Activated CD4-positive, alpha-beta T cell treated with anti-CD3 and anti-CD28 coated beads, Interleukin-2, amount 10 ng/mL, durations not matched to agents 24 days and 14 days (primary cell): ENCODE results near the gene LCOR. TPM values are rescaled to one million over a fixed set of nuclear protein-coding genes. Genes with fewer than 3 reads are reported as not detected.
A peak's percentile ranks its signal among the peaks of the same experiment; 100 is the strongest.

Source experiments
- DNase-seq: peaks from one replicate; pipeline ENCODE4 v3.0.0; 2022
- H3K27ac Mint-ChIP-seq: one replicate; pipeline ENCODE4 v1.8.0; 2022; ENCODE audit warnings: mild to moderate bottlenecking, mixed read lengths
- H3K27me3 Mint-ChIP-seq: one replicate; pipeline ENCODE4 v1.8.0; 2022; ENCODE audit warnings: mixed read lengths
- H3K36me3 Mint-ChIP-seq: one replicate; pipeline ENCODE4 v1.8.0; 2022; ENCODE audit warnings: low read depth, mild to moderate bottlenecking, mixed read lengths
- H3K4me1 Mint-ChIP-seq: one replicate; pipeline ENCODE4 v1.8.0; 2021; ENCODE audit warnings: mixed read lengths
- H3K4me3 Mint-ChIP-seq: one replicate; pipeline ENCODE4 v1.8.0; 2022; ENCODE audit warnings: mild to moderate bottlenecking, moderate library complexity, mixed read lengths
- H3K9me3 Mint-ChIP-seq: one replicate; pipeline ENCODE4 v1.8.0; 2021; ENCODE audit warnings: mixed read lengths
- intact Hi-C: fragments of 100-400 bp; cut with micrococcal nuclease; formaldehyde crosslinking; loops from one replicate; pipeline ENCODE4 v1.15.1; 2023
- total RNA-seq: library from RNA; stranded (reverse); gene quantifications from 2 replicates; pipeline ENCODE4 v1.2.3, GENCODE V29; 2022

LCOR gene
- total RNA-seq, 1 donor from 2014 or later: 22.6 TPM

DNA sequence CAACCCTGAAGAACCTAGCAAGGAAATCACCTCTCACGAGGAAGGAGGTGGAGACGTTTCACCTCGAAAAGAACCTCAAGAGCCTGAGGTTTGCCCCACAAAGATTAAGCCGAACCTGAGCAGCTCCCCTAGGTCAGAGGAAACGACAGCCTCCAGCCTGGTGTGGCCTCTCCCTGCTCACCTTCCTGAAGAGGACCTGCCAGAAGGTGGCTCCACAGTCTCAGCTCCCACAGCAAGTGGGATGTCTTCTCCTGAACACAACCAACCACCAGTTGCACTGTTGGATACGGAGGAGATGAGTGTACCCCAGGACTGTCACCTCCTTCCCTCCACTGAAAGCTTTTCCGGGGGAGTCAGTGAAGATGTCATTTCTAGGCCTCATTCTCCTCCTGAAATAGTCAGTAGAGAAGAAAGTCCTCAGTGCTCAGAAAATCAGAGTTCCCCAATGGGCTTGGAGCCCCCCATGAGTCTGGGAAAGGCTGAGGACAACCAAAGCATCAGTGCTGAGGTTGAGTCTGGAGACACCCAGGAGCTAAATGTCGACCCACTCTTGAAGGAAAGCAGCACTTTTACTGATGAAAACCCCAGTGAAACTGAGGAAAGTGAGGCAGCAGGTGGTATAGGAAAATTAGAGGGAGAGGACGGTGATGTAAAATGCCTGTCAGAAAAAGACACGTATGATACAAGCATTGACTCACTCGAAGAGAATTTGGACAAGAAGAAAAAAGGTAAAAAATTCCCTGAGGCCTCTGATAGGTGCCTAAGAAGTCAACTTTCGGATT is 150.2 kb downstream of the LCOR start:
- Mint-ChIP-seq H3K36me3 (peaks cover 22% of the 10 kb centered on the region), H3K27ac (no peak overlapping the region), H3K4me3 (no peak overlapping the region), H3K27me3 (no peaks in the 10 kb centered on the region), H3K4me1 (peaks cover 21% of the 10 kb centered on the region), H3K9me3 (no peaks in the 10 kb centered on the region)
- no peak for DNase-seq
- intact Hi-C loops: no loop called here

DNA sequence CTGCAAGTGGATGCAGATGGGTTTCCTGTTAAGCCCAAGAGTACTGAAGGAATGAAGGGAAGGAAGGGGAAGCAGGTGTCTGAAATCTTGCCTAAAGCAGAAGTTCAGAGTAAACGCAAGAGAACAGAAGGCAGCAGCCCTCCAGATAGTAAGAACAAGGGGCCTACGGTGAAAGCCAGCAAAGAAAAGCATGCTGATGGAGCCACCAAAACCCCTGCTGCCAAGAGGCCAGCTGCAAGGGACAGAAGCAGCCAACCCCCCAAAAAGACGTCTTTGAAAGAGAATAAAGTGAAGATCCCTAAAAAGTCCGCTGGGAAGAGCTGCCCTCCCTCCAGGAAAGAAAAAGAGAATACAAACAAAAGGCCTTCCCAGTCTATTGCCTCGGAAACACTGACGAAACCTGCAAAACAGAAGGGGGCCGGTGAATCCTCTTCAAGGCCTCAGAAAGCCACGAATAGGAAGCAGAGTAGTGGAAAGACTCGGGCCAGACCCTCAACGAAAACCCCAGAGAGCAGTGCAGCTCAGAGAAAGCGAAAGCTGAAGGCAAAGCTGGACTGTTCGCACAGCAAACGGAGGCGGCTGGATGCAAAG is 152.5 kb downstream of the LCOR start:
- DNase-seq: peak; percentile 56
- Mint-ChIP-seq H3K27ac (no peak overlapping the region), H3K27me3 (no peaks in the 10 kb centered on the region), H3K9me3 (no peaks in the 10 kb centered on the region), H3K36me3 (peaks cover 21% of the 10 kb centered on the region), H3K4me3 (no peak overlapping the region), H3K4me1 (peaks cover 2% of the 10 kb centered on the region)
- intact Hi-C loops: no loop called here

DNA sequence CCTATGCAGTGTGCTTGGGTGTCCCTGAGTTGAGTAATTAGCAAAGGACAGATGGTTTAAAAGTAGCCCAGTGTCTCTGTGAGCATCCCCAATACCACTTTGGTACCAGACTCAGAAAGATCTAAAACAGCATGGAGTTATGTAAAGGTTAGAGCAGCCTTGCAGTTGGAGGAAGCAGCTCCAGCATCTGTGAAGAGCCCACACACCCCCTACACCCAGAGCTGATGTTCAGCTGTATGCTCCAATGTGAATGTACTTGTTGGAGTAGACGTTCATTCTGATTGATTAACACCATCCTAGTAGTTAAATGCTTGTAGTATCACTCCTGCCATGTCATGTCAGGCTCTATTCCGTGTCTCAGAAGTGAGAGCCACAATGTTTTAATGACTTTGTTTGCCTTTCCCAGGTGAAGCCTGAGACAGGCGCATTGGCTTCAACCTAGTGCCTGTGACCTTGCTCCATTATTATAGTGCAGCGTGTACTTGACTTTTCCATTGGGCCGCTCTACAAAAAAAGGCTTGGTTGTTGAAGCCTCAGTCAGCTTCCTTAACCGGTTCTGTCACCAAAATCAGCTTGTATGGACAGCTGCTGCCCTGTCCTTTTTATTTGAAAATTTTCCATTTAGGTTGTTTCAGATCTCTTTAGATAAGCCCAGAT is 154.2 kb downstream of the LCOR start:
- intact Hi-C loops: no loop called here
- peaks cover 17% of the 10 kb centered on the region for H3K36me3 Mint-ChIP-seq
- no peak overlapping the region for H3K27ac Mint-ChIP-seq
- H3K27me3 Mint-ChIP-seq: no peaks in the 10 kb centered on the region
- H3K4me3 Mint-ChIP-seq: no peak overlapping the region
- H3K9me3 Mint-ChIP-seq: no peaks in the 10 kb centered on the region
- H3K4me1 Mint-ChIP-seq: peaks cover 2% of the 10 kb centered on the region
- DNase-seq: no peak

DNA sequence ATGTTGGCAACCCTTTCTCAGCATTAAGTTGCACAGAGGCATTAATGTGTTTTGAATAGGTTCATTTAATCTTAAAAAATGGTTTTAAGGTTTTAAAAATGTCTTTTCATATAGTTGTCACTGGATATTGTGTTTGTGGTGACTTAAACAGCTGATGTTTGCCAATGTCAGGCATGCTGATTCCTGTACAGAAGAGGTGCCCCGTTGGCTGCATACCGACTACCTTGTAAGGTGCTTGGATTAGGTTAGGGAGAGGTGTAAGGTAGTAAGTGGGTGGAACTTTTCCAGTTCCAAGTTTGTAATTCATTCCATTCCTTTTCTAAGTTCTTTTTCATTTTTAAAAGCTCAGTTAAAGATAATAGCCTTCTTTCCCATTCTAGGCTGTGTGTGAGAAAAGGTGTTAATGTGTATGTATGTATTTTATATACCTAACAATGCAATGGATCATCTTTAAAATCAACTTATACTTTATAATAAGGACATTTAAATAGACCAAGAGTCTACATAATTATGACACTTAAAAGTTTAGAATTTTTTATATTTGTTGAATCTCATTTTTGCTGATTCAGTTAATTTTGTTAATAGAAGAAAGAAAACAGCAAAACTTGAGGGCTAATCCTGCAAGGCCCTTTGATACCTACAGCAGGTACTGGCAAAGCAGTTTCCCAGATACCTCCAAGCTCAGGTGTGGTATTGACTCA is 155.2 kb downstream of the LCOR start:
- peaks cover 2% of the 10 kb centered on the region for H3K4me1 Mint-ChIP-seq
- no peak overlapping the region for H3K27ac Mint-ChIP-seq
- no peaks in the 10 kb centered on the region for H3K9me3 Mint-ChIP-seq
- H3K27me3 Mint-ChIP-seq: no peaks in the 10 kb centered on the region
- no peak for DNase-seq
- peaks cover 8% of the 10 kb centered on the region for H3K36me3 Mint-ChIP-seq
- intact Hi-C loops: no loop called here
- H3K4me3 Mint-ChIP-seq: no peak overlapping the region

DNA sequence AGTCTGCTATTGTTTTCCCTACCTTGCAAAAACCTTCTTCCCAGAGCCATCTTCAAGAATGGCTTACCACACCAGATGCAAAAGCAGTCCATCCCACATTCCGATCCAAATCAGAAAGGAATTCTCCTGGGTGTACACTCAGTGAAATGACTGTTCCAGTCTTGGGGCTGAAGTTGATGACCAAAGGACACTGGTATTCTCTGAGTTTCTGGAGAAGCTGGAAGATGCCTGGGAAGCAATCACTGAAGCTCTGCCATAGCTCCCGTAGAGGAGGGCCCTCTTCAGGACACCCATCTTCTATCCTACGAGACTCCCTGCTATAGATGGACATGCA is 155.7 kb downstream of the LCOR start:
- intact Hi-C loops: no loop called here
- Mint-ChIP-seq H3K9me3 (no peaks in the 10 kb centered on the region), H3K27me3 (no peaks in the 10 kb centered on the region), H3K4me1 (peaks cover 2% of the 10 kb centered on the region), H3K27ac (no peak overlapping the region), H3K36me3 (peaks cover 4% of the 10 kb centered on the region), H3K4me3 (no peak overlapping the region)
- DNase-seq: no peak

DNA sequence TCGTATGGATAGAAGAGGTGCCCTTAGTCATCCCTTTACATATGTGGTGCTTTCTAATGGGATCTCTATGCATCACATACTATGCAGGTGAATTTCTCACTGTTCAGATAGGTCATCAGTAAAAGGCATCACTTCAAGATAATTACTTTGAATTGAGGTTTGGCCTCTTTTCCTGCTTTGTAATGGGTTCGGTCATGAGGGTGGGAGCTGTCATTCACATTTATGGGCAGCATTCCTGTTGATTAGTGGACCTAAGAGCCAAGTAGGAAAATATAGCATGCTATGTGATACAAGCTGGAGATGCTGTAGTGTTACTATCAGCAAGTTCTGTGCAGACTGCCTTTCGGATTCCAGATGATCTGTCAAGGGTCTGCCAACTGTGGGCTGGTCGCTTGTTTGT is 156.3 kb downstream of the LCOR start:
- Mint-ChIP-seq H3K9me3 (no peaks in the 10 kb centered on the region), H3K27ac (no peak overlapping the region), H3K36me3 (peaks cover 4% of the 10 kb centered on the region), H3K27me3 (no peaks in the 10 kb centered on the region), H3K4me1 (peaks cover 2% of the 10 kb centered on the region), H3K4me3 (no peak overlapping the region)
- DNase-seq: no peak
- intact Hi-C loops: no loop called here

DNA sequence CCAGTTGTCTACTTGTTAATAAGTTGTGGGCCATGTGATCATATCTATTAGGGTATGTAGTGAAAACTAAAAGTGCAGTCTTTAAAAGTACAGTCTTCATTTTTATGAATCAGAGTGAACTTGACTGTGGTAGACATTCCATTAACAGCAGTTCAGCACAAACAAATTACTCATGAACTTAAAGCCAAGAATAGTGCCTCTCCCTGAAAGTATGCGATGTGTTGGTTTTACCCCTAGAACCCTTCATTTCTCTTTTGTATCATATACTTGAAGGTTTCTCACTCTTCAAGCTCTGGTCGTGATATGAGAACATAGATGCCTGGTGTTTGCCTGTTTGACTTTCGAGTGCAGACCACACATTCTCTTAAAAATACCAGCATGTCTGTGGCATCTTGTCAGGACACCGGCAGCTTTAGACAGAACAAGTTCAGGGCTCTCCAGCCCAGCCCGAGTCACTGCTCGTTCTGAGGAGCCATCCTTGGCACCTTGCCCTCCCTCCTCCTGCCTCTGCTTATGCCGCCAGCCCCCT is 159.3 kb downstream of the LCOR start:
- H3K27ac Mint-ChIP-seq: no peak overlapping the region
- H3K36me3 Mint-ChIP-seq: peaks cover 4% of the 10 kb centered on the region
- no peak overlapping the region for H3K4me3 Mint-ChIP-seq
- H3K9me3 Mint-ChIP-seq: no peaks in the 10 kb centered on the region
- H3K4me1 Mint-ChIP-seq: peaks cover 2% of the 10 kb centered on the region
- no peak for DNase-seq
- intact Hi-C loops: no loop called here
- no peaks in the 10 kb centered on the region for H3K27me3 Mint-ChIP-seq

DNA sequence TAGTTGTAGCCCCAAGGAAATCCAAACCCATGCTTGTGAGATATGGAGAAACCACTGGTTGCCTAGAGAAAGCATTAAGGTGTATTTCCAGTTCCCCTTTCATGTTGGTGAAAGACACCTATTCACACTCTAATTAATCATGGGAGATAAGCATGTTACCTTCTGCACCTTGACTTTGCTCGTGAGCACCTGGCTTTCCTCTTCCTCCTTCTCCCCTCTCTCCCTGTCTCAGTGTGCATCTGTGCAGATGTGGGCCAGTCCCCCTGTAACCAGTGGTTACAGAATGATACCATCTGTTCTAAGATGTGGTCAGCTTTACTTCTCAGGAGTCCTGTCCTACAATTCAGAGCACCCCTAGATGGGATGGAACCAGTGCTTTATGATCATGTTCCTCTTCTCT is 160.6 kb downstream of the LCOR start:
- Mint-ChIP-seq H3K36me3 (peaks cover 2% of the 10 kb centered on the region), H3K27ac (no peak overlapping the region), H3K27me3 (no peaks in the 10 kb centered on the region), H3K9me3 (no peaks in the 10 kb centered on the region), H3K4me3 (no peak overlapping the region), H3K4me1 (peaks cover 2% of the 10 kb centered on the region)
- no peak for DNase-seq
- intact Hi-C loops: no loop called here

DNA sequence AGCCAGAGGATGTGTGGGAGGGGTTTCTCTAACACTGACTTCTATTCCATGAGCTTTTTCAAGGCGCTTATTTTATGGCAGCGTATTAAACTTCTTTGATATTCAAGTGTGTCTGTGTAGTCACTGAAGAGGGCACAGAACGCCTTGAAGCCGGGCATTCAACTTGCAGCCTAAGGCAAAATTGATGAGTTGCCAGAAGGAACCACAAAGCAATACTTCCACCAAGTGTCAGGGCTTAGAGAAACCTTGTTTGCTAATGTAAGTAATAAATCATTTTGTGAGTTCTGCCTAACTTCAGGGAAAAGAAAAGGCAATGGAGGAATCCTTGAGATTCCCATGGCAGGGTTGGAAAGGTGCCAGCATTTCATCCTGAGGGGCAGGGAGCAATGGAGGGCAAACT is 163.8 kb downstream of the LCOR start:
- Mint-ChIP-seq H3K4me1 (peaks cover 2% of the 10 kb centered on the region), H3K9me3 (no peaks in the 10 kb centered on the region), H3K27ac (no peak overlapping the region), H3K27me3 (no peaks in the 10 kb centered on the region), H3K36me3 (no peaks in the 10 kb centered on the region), H3K4me3 (no peak overlapping the region)
- DNase-seq: no peak
- intact Hi-C loops: no loop called here

DNA sequence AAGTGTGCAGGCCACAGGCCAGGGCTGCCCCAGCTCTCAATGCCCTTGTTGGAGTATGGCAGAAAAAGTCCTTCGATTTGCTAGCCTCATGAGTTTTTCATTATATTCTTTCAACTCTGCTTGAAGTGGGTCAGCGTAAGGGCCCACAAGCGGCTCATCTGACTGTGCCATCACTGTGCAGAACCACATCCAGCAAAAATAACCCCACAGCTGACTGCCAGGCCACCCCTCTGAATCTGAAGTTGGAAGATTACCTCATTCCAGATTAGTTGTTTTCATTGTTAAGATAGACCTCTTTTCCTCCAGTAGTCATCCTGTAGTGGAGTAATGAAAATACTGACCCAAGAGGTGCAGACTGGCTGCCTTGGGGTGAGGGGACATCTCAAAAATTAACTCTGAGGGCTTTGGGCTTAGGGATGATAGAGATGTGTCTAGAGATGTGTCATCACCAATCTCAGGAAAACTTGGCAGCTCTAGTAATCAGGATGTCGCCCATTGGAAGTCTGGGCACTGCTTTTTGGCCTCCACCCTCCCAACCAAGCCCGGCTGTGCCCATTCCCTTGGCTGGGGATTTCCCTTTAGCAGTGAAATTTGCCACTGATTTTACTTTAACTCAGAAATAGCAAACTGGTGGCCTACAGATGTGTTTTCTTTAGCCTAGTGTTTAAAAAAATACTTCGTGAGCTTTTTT is 164.3 kb downstream of the LCOR start:
- no peaks in the 10 kb centered on the region for H3K36me3 Mint-ChIP-seq
- H3K4me1 Mint-ChIP-seq: peaks cover 2% of the 10 kb centered on the region
- intact Hi-C loops: no loop called here
- H3K27me3 Mint-ChIP-seq: no peaks in the 10 kb centered on the region
- no peaks in the 10 kb centered on the region for H3K9me3 Mint-ChIP-seq
- DNase-seq: no peak
- H3K4me3 Mint-ChIP-seq: no peak overlapping the region
- no peak overlapping the region for H3K27ac Mint-ChIP-seq

DNA sequence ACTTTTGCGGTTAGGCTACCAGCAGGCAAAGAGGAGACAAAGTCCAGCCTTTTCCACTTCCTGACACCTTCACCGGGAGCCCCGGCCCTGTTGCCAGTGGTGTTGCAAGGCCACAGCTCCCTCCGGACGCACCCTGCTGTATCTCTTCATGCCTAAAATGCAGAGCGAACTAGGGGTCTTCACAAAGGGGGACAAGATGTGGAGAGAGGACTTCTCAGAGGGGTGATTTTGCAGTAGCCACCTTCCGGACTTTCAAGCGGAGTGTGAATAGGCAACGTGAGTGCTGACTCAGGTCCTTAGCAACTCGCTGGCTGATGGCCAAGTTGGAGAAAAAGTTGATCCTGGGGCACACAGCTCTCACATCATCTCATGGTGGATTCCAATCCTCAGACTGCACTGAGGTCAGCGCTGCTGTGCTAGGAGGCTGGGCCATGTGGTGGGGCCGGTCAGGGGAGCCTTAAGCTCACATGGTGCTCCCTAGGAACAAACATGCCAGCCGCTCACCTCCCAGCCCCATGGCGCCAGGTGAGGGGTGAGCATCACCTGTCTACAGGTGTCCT is 166.3 kb downstream of the LCOR start:
- no peak overlapping the region for H3K4me3 Mint-ChIP-seq
- H3K4me1 Mint-ChIP-seq: peaks cover 2% of the 10 kb centered on the region
- intact Hi-C loops: no loop called here
- H3K9me3 Mint-ChIP-seq: no peaks in the 10 kb centered on the region
- no peak overlapping the region for H3K27ac Mint-ChIP-seq
- H3K27me3 Mint-ChIP-seq: no peaks in the 10 kb centered on the region
- no peak for DNase-seq
- no peaks in the 10 kb centered on the region for H3K36me3 Mint-ChIP-seq

DNA sequence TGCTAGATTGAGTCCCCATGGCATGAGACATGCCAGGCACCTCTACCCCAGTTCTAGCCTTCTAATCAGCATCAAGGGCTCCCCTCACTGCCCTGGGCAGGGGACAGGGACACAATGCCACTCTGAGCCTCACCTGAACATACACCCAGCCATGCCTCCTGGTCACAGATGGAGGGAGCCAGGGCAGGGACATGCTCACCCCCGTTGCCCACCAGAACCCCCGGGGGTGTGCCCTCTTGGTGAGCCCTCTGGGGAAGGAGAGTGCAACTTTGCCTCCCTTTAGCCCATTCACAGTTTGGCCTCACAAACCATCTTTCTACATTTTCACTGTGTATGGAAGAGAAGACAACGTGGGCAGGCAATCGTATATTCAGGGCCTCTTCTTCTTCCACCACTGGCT is 167.2 kb downstream of the LCOR start:
- DNase-seq: no peak
- Mint-ChIP-seq H3K4me1 (peaks cover 2% of the 10 kb centered on the region), H3K9me3 (no peaks in the 10 kb centered on the region), H3K36me3 (no peaks in the 10 kb centered on the region), H3K27me3 (no peaks in the 10 kb centered on the region), H3K4me3 (no peak overlapping the region), H3K27ac (no peak overlapping the region)
- intact Hi-C loops: no loop called here

DNA sequence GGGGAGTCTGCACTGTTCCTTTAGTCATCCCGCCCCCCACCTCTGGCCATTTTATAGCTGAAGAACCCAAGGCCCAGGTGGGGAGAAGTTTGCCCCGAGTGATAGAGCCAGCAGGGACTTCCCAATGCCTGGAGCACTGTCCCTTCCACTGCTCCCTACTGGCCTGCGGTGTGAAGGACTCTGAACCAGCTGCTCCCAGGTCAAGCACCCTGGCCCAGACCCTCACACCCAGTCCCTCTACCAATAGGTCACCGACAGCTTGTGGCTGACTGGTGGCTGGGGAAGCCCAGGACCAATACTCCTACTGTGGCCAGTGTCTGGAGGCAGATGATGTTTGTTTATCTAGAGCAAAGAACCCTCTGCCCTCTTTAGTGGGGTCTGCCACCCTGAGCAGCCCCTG is 167.9 kb downstream of the LCOR start:
- Mint-ChIP-seq H3K27me3 (no peaks in the 10 kb centered on the region), H3K9me3 (no peaks in the 10 kb centered on the region), H3K27ac (no peak overlapping the region), H3K36me3 (no peaks in the 10 kb centered on the region), H3K4me1 (peaks cover 2% of the 10 kb centered on the region), H3K4me3 (no peak overlapping the region)
- intact Hi-C loops: no loop called here
- DNase-seq: no peak
